Neural progenitor cell (in vitro differentiated cells): Measurements from ENCODE around the gene KLF11. TPM values are rescaled to one million over a fixed set of nuclear protein-coding genes. Genes with fewer than 3 reads are reported as not detected.

ENCODE experiments used
- DNase-seq: peaks from one replicate; pipeline ENCODE4 v3.0.0-alpha.2; 2016; ENCODE audit warnings: low spot score
- H2AFZ ChIP-seq: fragments of 200-600 bp; sonication (generic); replicated peaks from 2 replicates; pipeline ENCODE4 v1.6.1; 2016; ENCODE audit warnings: antibody characterized with exemption
- H3F3A ChIP-seq: fragments of 200-600 bp; sonication (generic); 2 replicates; pipeline ENCODE4 v1.6.1; 2016; ENCODE audit warnings: antibody characterized with exemption, low read depth
- H3K27ac ChIP-seq: fragments of 200-600 bp; sonication (generic); 2 replicates; pipeline ENCODE4 v1.5.1; 2016; ENCODE audit warnings: mild to moderate bottlenecking
- H3K27me3 ChIP-seq: fragments of 200-600 bp; sonication (generic); 2 replicates; pipeline ENCODE4 v1.6.1; 2016; ENCODE audit warnings: mild to moderate bottlenecking, moderate library complexity
- H3K36me3 ChIP-seq: fragments of 200-600 bp; sonication (generic); 2 replicates; pipeline ENCODE4 v1.5.1; 2016
- H3K4me1 ChIP-seq: fragments of 200-600 bp; sonication (generic); 2 replicates; pipeline ENCODE4 v1.6.1; 2016; ENCODE audit warnings: mixed run types
- H3K4me2 ChIP-seq: fragments of 200-600 bp; sonication (generic); 2 replicates; pipeline ENCODE4 v1.6.1; 2016
- H3K4me3 ChIP-seq: fragments of 200-600 bp; sonication (generic); 2 replicates; pipeline ENCODE4 v1.5.1; 2016
- H3K79me2 ChIP-seq: fragments of 200-600 bp; sonication (generic); 2 replicates; pipeline ENCODE4 v1.6.1; 2016; ENCODE audit warnings: low read depth
- H3K9ac ChIP-seq: fragments of 200-600 bp; sonication (generic); 2 replicates; pipeline ENCODE4 v1.6.1; 2016
- H3K9me3 ChIP-seq: fragments of 200-600 bp; sonication (generic); 2 replicates; pipeline ENCODE4 v1.5.1; 2016; ENCODE audit warnings: low read depth
- H4K20me1 ChIP-seq: fragments of 200-600 bp; sonication (generic); 2 replicates; pipeline ENCODE4 v1.6.1; 2016; ENCODE audit warnings: low read depth
- H3K27ac Mint-ChIP-seq: 3 replicates; pipeline ENCODE4 v1.8.0; 2021; ENCODE audit warnings: mixed read lengths
- H3K27me3 Mint-ChIP-seq: 2 replicates; pipeline ENCODE4 v1.8.0; 2022; ENCODE audit warnings: low read depth, mild to moderate bottlenecking, inconsistent platforms, moderate library complexity, mixed read lengths; ENCODE audit not compliant: insufficient read depth
- H3K36me3 Mint-ChIP-seq: 3 replicates; pipeline ENCODE4 v1.8.0; 2021; ENCODE audit warnings: mixed read lengths
- H3K4me1 Mint-ChIP-seq: 3 replicates; pipeline ENCODE4 v1.8.0; 2021; ENCODE audit warnings: mixed read lengths
- H3K4me3 Mint-ChIP-seq: 3 replicates; pipeline ENCODE4 v1.8.0; 2021; ENCODE audit warnings: mild to moderate bottlenecking, moderate library complexity, mixed read lengths
- H3K9me3 Mint-ChIP-seq: 3 replicates; pipeline ENCODE4 v1.8.0; 2020; ENCODE audit warnings: mixed read lengths
- CTCF ChIP-seq: fragments of 200-600 bp; sonication (generic); IDR thresholded peaks from 2 replicates; pipeline ENCODE4 v1.5.1; 2017; ENCODE audit warnings: antibody characterized with exemption, mild to moderate bottlenecking
- EZH2 ChIP-seq: fragments of 200-600 bp; sonication (generic); IDR thresholded peaks from 2 replicates; pipeline ENCODE4 v1.6.1; 2017; ENCODE audit warnings: antibody characterized with exemption, mild to moderate bottlenecking, moderate library complexity
- EZH2phosphoT487 ChIP-seq: fragments of 200-600 bp; sonication (generic); IDR thresholded peaks from 2 replicates; pipeline ENCODE4 v1.6.1; 2017; ENCODE audit warnings: antibody characterized with exemption
- total RNA-seq: library from RNA; depleted of rRNA; stranded (reverse); fragments of >200 nt; gene quantifications from 2 replicates; pipeline ENCODE4 v1.2.3, GENCODE V29; 2015; ENCODE audit warnings: low replicate concordance

KLF11 gene
- total RNA-seq, 1 donor from 2014 or later = 9.7 TPM

GRCh38 chr2:10063566-10063965 is 20.2 kb downstream of the KLF11 start:
- no peak overlapping the region for H3K9ac ChIP-seq
- H3K9me3 ChIP-seq = no peaks in the 10 kb centered on the region
- H3K4me3 ChIP-seq = no peak overlapping the region
- H3K27me3 Mint-ChIP-seq = peaks cover 11% of the 10 kb centered on the region
- peaks cover 2% of the 10 kb centered on the region for H3K36me3 Mint-ChIP-seq
- TF ChIP-seq EZH2phosphoT487 (no peak), CTCF (no peak)
- no peak overlapping the region for H2AFZ ChIP-seq
- no peak overlapping the region for H3K4me3 Mint-ChIP-seq
- H3K4me1 ChIP-seq = peaks cover 6% of the 10 kb centered on the region
- no peak overlapping the region for H3K27ac Mint-ChIP-seq
- H3F3A ChIP-seq = peaks cover 13% of the 10 kb centered on the region
- peaks cover 15% of the 10 kb centered on the region for H3K4me1 Mint-ChIP-seq
- H3K4me2 ChIP-seq = no peak overlapping the region
- no peak for DNase-seq
- H3K27me3 ChIP-seq = no peaks in the 10 kb centered on the region
- H3K27ac ChIP-seq = no peak overlapping the region
- peaks cover 8% of the 10 kb centered on the region for H4K20me1 ChIP-seq
- H3K9me3 Mint-ChIP-seq = peaks cover 7% of the 10 kb centered on the region
- H3K79me2 ChIP-seq = no peaks in the 10 kb centered on the region
- H3K36me3 ChIP-seq = no peaks in the 10 kb centered on the region

- Histone ChIP-seq H3K36me3 (no peaks in the 10 kb centered on the region), H3K27ac (no peak overlapping the region)
- TF ChIP-seq CTCF (no peak), EZH2 (no peak), EZH2phosphoT487 (no peak)
These were observed 21.8 kb downstream of the KLF11 start for GRCh38 chr2:10064932-10065772.

GRCh38 chr2:10065773-10066055 is 22.4 kb downstream of the KLF11 start:
- Histone ChIP-seq H3K4me2 (no peak overlapping the region), H3K4me1 (peaks cover 6% of the 10 kb centered on the region), H4K20me1 (peaks cover 8% of the 10 kb centered on the region), H3K4me3 (no peak overlapping the region), H3K9ac (no peak overlapping the region), H3K9me3 (no peaks in the 10 kb centered on the region), H3K79me2 (no peaks in the 10 kb centered on the region), H3K36me3 (no peaks in the 10 kb centered on the region), H3K27ac (no peak overlapping the region), H3F3A (peaks cover 13% of the 10 kb centered on the region), H2AFZ (no peak overlapping the region), H3K27me3 (no peaks in the 10 kb centered on the region)
- TF ChIP-seq EZH2phosphoT487 (no peak), CTCF (no peak), EZH2 (no peak)
- Mint-ChIP-seq H3K36me3 (peaks cover 2% of the 10 kb centered on the region), H3K27ac (peak overlapping the region; percentile 5), H3K4me3 (no peak overlapping the region), H3K27me3 (peaks cover 9% of the 10 kb centered on the region), H3K4me1 (peaks cover 13% of the 10 kb centered on the region), H3K9me3 (peaks cover 7% of the 10 kb centered on the region)
- DNase-seq = no peak

More at GRCh38 chr2:10064932-10065772, 21.8 kb downstream of the KLF11 start:
- no peaks in the 10 kb centered on the region for H3K27me3 ChIP-seq
- Mint-ChIP-seq H3K4me3 (no peak overlapping the region), H3K27ac (peak overlapping the region; percentile 5), H3K36me3 (peaks cover 2% of the 10 kb centered on the region), H3K4me1 (peaks cover 13% of the 10 kb centered on the region), H3K9me3 (peaks cover 7% of the 10 kb centered on the region), H3K27me3 (peaks cover 9% of the 10 kb centered on the region)
- H2AFZ ChIP-seq = no peak overlapping the region
- no peaks in the 10 kb centered on the region for H3K9me3 ChIP-seq
- H3K79me2 ChIP-seq = no peaks in the 10 kb centered on the region
- no peak overlapping the region for H3K4me2 ChIP-seq
- DNase-seq = peak; percentile 43
- H3F3A ChIP-seq = peaks cover 13% of the 10 kb centered on the region
- peaks cover 6% of the 10 kb centered on the region for H3K4me1 ChIP-seq
- H3K9ac ChIP-seq = no peak overlapping the region
- H3K4me3 ChIP-seq = no peak overlapping the region
- H4K20me1 ChIP-seq = peaks cover 8% of the 10 kb centered on the region
